Mesendoderm (in vitro differentiated cells): Measurements from ENCODE around the gene PAOX.
"Not testable (repeated sequence)": the region's sequence is repeated elsewhere in the genome, so short reads cannot be mapped to it uniquely, and the experiment has no call there.

Experiments
- DNase-seq: peaks from one replicate; pipeline ENCODE4 v3.0.0; 2013
- H2AK5ac ChIP-seq: 2 replicates; pipeline ENCODE4 v1.6.1; 2013; ENCODE audit warnings: low read length, inconsistent platforms
- H2BK120ac ChIP-seq: 2 replicates; pipeline ENCODE4 v1.6.1; 2013; ENCODE audit warnings: low read depth, mild to moderate bottlenecking, low read length, moderate library complexity, mixed read lengths
- H2BK15ac ChIP-seq: replicated peaks from 2 replicates; pipeline ENCODE4 v1.6.1; 2013; ENCODE audit warnings: low read depth, mild to moderate bottlenecking, moderate library complexity
- H2BK5ac ChIP-seq: 2 replicates; pipeline ENCODE4 v1.6.1; 2013; ENCODE audit warnings: low read length, inconsistent platforms
- H3K18ac ChIP-seq: 2 replicates; pipeline ENCODE4 v1.6.1; 2013; ENCODE audit warnings: mild to moderate bottlenecking, low read length, mixed read lengths
- H3K23ac ChIP-seq: one replicate; pipeline ENCODE4 v1.6.1; 2013; ENCODE audit warnings: low read length
- H3K27ac ChIP-seq: 2 replicates; pipeline ENCODE4 v1.5.1; 2013; ENCODE audit warnings: low read depth, mild to moderate bottlenecking, inconsistent platforms, low read length, moderate library complexity
- H3K27me3 ChIP-seq: 2 replicates; pipeline ENCODE4 v1.6.1; 2013; ENCODE audit warnings: low read length, control low read depth, mild to moderate bottlenecking, inconsistent platforms; ENCODE audit not compliant: insufficient read depth, poor library complexity
- H3K36me3 ChIP-seq: 2 replicates; pipeline ENCODE4 v1.6.1; 2013; ENCODE audit warnings: low read length, inconsistent platforms; ENCODE audit not compliant: control insufficient read depth, insufficient read depth
- H3K4ac ChIP-seq: one replicate; pipeline ENCODE4 v1.6.1; 2013; ENCODE audit warnings: low read depth, mild to moderate bottlenecking, low read length, moderate library complexity
- H3K4me1 ChIP-seq: 2 replicates; pipeline ENCODE4 v1.6.1; 2013; ENCODE audit warnings: low read depth, low read length, inconsistent platforms; ENCODE audit not compliant: control insufficient read depth
- H3K4me2 ChIP-seq: 2 replicates; pipeline ENCODE4 v1.6.1; 2013; ENCODE audit warnings: low read length
- H3K4me3 ChIP-seq: 2 replicates; pipeline ENCODE4 v1.5.1; 2013; ENCODE audit warnings: mild to moderate bottlenecking, low read length
- H3K56ac ChIP-seq: one replicate; pipeline ENCODE4 v1.6.1; 2013; ENCODE audit warnings: low read length
- H3K79me1 ChIP-seq: 2 replicates; pipeline ENCODE4 v1.6.1; 2013; ENCODE audit warnings: low read length, inconsistent platforms
- H3K79me2 ChIP-seq: 2 replicates; pipeline ENCODE4 v1.6.1; 2013; ENCODE audit warnings: mild to moderate bottlenecking, low read length; ENCODE audit not compliant: control insufficient read depth, insufficient read depth
- H3K9ac ChIP-seq: 2 replicates; pipeline ENCODE4 v1.6.1; 2013; ENCODE audit warnings: low read length, inconsistent platforms
- H4K5ac ChIP-seq: one replicate; pipeline ENCODE4 v1.6.1; 2013; ENCODE audit warnings: low read length
- H4K8ac ChIP-seq: one replicate; pipeline ENCODE4 v1.6.1; 2013; ENCODE audit warnings: low read depth, mild to moderate bottlenecking, control low read depth, low read length, moderate library complexity
- WGBS: extraction: QIAGEN DNeasy Blood & Tissue Kit; methylation state at CpG from one replicate; pipeline ENCODE4 v1.1.7; 2013; ENCODE audit warnings: low lambda C conversion rate, missing lambda C conversion rate; ENCODE audit not compliant: insufficient coverage; ENCODE audit errors: extremely low coverage; 5-methylcytosine and 5-hydroxymethylcytosine counted together

PAOX gene

GRCh38 chr10:133370030-133370786 is 8.9 kb upstream of the PAOX start:
- Histone ChIP-seq H3K18ac (no peak overlapping the region), H3K27me3 (no peaks in the 10 kb centered on the region), H3K27ac (no peak overlapping the region), H3K56ac (no peak overlapping the region), H3K79me2 (peaks cover 2% of the 10 kb centered on the region), H2BK5ac (no peak overlapping the region), H2AK5ac (no peak overlapping the region), H3K4me3 (no peak overlapping the region), H2BK15ac (no peak overlapping the region), H3K23ac (no peak overlapping the region), H3K4me2 (no peak overlapping the region), H3K79me1 (peaks cover 1% of the 10 kb centered on the region), H3K4ac (no peak overlapping the region), H3K9ac (no peak overlapping the region), H3K4me1 (no peaks in the 10 kb centered on the region), H3K36me3 (peaks cover 6% of the 10 kb centered on the region), H4K8ac (no peak overlapping the region), H2BK120ac (no peak overlapping the region), H4K5ac (no peak overlapping the region)
- no CpG with 5 or more reads among the region's 24 CpGs for WGBS
- no peak for DNase-seq

GRCh38 chr10:133372507-133372906 is 6.6 kb upstream of the PAOX start:
- H4K8ac ChIP-seq: no peak overlapping the region
- H3K79me2 ChIP-seq: peaks cover 2% of the 10 kb centered on the region
- no peak overlapping the region for H3K4me2 ChIP-seq
- H3K9ac ChIP-seq: no peak overlapping the region
- H3K4me3 ChIP-seq: no peak overlapping the region
- H3K4ac ChIP-seq: no peak overlapping the region
- no CpG with 5 or more reads among the region's 20 CpGs for WGBS
- no peak overlapping the region for H2BK15ac ChIP-seq
- H4K5ac ChIP-seq: no peak overlapping the region
- H3K27me3 ChIP-seq: no peaks in the 10 kb centered on the region
- DNase-seq: no peak
- H2AK5ac ChIP-seq: no peak overlapping the region
- no peak overlapping the region for H3K27ac ChIP-seq
- H3K36me3 ChIP-seq: no peaks in the 10 kb centered on the region
- H3K79me1 ChIP-seq: peaks cover 1% of the 10 kb centered on the region
- no peak overlapping the region for H2BK120ac ChIP-seq
- no peak overlapping the region for H3K23ac ChIP-seq
- H3K18ac ChIP-seq: no peak overlapping the region
- peak overlapping the region; percentile 70 for H3K56ac ChIP-seq
- no peaks in the 10 kb centered on the region for H3K4me1 ChIP-seq
- H2BK5ac ChIP-seq: no peak overlapping the region

DNA sequence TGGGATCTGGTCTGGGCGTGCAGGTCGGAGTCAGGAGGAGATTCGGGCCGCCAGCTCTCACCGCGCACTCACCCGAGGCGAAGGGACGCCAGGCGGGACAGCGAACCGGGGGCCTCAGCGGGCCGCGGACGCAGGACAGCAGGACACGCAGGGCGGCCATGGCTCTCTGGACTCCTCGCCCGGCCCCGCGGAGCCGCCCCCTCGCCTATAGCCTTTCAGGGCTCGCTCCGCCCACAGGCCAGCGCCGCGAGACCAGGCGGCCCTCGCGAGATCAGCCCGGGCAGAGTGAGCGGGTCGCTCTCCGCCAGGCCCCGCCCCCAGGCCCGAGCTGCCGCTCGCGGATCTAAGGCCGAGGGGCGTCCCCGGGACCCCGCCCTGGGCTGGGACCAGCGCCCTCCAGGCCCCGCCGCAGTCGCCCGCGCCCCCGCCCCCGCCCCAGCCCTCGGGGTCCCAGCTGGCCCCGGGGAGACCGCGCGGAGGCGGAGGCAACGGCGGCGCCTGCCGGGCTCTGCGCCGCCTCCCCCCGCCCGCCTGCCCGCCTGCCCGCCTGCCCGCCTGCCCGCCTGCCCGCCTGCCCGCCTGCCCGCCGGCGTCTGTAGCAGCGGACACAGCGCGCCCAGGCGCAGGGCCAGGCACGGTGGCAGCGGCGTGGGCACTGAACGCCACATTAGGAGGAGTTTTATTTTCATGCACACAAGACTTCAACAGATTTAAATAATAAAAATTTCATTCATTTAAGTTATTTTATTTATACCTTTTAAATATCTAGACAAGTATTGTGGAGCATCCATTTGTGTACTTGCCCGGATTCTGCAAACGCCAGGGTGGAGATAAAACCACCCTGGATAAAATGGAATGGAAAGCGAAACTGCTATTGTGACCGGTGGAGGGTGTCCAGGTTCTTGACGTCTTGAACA is 5.6 kb upstream of the PAOX start, which contains the start of gene ECHS1:
TSS of gene ECHS1 (minus strand) at position 181 of the 917 bp plus-strand sequence. CDS start at position 160, 21 bp downstream.
- Histone ChIP-seq H2BK15ac (no peak within 1 kb of the TSS), H3K56ac (peak within 1 kb of the TSS; percentile 90), H2BK5ac (no peak within 1 kb of the TSS), H3K79me1 (peaks cover 1% of the 10 kb centered on the region), H3K18ac (peak within 1 kb of the TSS; percentile 78), H3K36me3 (no peaks in the 10 kb centered on the region), H3K4me1 (no peaks in the 10 kb centered on the region), H3K9ac (peak within 1 kb of the TSS; percentile 76), H2AK5ac (no peak within 1 kb of the TSS), H3K23ac (no peak within 1 kb of the TSS), H3K4ac (peak within 1 kb of the TSS; percentile 58), H3K27me3 (no peaks in the 10 kb centered on the region), H2BK120ac (peak within 1 kb of the TSS; percentile 64), H3K4me2 (no peak within 1 kb of the TSS), H3K4me3 (peak within 1 kb of the TSS; percentile 45), H4K8ac (no peak within 1 kb of the TSS), H4K5ac (no peak within 1 kb of the TSS), H3K27ac (no peak within 1 kb of the TSS), H3K79me2 (peaks cover 2% of the 10 kb centered on the region)
- peak; percentile 94 for DNase-seq
- WGBS: no CpG with 5 or more reads among the region's 89 CpGs

GRCh38 chr10:133375357-133376115 is 3.5 kb upstream of the PAOX start:
- Histone ChIP-seq H3K4ac (no peak overlapping the region), H3K79me1 (peaks cover 1% of the 10 kb centered on the region), H2BK120ac (no peak overlapping the region), H3K9ac (no peak overlapping the region), H3K4me1 (no peaks in the 10 kb centered on the region), H3K23ac (no peak overlapping the region), H3K27ac (no peak overlapping the region), H2AK5ac (no peak overlapping the region), H3K4me3 (no peak overlapping the region), H3K4me2 (no peak overlapping the region), H3K56ac (no peak overlapping the region), H3K79me2 (peaks cover 2% of the 10 kb centered on the region), H4K5ac (no peak overlapping the region), H3K18ac (no peak overlapping the region), H3K36me3 (no peaks in the 10 kb centered on the region), H2BK15ac (no peak overlapping the region), H2BK5ac (no peak overlapping the region), H4K8ac (no peak overlapping the region), H3K27me3 (no peaks in the 10 kb centered on the region)
- WGBS: no CpG with 5 or more reads among the region's 12 CpGs
- peak; percentile 54 for DNase-seq

GRCh38 chr10:133376183-133376582 is 2.9 kb upstream of the PAOX start:
- H3K56ac ChIP-seq, H3K79me2 ChIP-seq, H3K4ac ChIP-seq, H2BK120ac ChIP-seq, H3K4me2 ChIP-seq, H2AK5ac ChIP-seq, H3K79me1 ChIP-seq, H3K27me3 ChIP-seq, H3K23ac ChIP-seq, H3K18ac ChIP-seq, H3K4me3 ChIP-seq, H3K36me3 ChIP-seq, H3K27ac ChIP-seq, H4K8ac ChIP-seq, H2BK15ac ChIP-seq, H2BK5ac ChIP-seq, H4K5ac ChIP-seq, H3K4me1 ChIP-seq, H3K9ac ChIP-seq, DNase-seq: not testable (repeated sequence)
- WGBS: no CpG with 5 or more reads among the region's 5 CpGs
